Measurements from ENCODE around the gene MYO1E.
"Not testable (repeated sequence)": the region's sequence is repeated elsewhere in the genome, so short reads cannot be mapped to it uniquely, and the experiment has no call there.

The MYO1E gene

DNA sequence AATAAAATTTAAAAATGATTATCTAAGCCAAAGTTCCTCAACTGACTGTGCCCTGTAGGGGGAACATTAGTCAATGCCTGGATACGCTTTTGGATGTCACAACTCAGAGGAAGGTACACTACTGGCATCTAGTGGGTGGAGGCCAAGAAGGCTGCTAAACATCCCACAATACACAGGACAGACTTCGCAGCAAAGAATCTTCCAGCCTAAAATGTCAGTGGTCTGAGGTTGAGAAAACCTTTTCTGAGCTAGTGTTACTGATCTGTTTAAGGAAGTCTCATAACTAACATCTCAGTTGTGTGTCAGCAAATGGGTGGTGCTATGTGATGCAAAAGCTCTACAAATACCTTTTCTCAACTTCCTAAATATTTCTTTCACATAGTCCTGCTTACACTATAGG is 186.9 kb downstream of the MYO1E start:
- no peak for FAIRE-seq

DNA sequence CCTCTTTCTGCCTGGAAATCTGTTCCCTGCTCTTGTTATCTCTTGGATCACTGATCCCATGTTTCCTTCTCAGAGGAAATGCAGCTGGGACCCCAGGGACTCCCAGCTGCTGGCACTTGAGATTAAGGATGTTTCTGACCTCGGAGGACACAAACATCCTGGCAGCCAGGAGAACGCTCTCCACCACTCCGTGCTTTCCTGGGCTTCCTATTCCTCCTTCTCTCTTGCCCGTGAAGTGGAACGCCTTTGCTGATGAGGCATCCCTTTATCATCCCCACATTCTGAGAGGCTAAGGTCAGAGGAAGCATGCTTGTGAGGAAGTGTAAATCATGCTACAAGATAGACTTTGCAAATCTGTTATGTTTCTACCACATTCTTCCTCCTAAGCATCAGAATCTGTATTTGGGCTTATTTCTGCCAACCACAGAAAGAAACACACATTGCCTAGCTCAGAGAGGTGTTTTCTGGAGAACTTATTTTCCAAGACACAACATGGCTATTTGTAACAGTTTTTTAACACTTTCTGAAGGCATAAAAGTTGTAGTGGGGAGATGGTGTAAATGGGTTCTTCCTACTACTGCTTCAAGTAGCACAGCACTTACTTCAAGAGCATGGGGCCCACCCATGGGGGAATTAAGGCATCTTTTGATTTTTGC is 191.6 kb downstream of the MYO1E start:
- no peak for FAIRE-seq

DNA sequence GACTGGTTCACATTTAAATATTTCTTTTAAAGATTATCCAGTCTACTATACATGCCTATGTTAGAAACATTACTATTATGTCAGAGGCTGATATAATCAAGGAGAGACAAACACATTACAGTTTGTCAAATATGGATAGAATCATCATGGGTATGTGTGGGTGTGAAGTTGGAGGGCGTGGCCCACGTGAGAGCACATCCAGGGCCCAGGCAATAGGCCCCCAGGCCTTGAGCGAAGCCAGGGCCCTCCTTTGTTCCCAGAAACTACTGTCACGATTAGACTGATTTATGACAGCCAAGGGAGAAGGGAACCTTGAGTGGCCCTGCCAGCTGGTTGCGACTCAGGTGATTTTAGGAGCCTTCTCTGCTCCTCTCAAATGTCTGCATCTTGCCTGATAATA is 193.0 kb downstream of the MYO1E start:
- FAIRE-seq = no peak

DNA sequence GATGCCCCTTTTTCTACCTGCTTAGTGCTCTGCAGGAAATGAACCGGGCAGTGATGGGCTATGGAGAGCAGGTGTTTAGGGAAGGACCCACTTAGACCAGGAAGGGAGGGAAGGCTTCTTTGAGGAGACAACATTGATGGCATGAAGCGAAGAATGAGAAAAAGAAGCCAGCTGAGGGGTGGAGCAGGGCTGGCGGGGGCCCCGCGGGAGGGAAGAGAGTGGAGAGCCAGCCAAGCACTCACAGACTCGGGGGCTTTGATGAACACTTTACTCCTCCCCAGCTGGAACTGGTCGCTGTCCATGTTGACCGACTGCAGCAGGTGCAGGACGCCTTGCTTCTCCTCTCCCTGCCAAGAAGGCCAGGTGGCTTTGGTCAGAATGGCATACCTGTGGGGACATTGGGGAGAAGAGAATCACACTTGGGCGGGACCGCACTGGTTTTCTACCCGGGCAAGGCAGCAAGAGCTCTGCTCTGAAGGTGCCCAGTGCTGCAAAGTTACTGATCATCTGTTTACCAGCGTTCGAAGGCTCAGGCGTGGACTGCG is 194.4 kb downstream of the MYO1E start:
- FAIRE-seq = no peak

DNA sequence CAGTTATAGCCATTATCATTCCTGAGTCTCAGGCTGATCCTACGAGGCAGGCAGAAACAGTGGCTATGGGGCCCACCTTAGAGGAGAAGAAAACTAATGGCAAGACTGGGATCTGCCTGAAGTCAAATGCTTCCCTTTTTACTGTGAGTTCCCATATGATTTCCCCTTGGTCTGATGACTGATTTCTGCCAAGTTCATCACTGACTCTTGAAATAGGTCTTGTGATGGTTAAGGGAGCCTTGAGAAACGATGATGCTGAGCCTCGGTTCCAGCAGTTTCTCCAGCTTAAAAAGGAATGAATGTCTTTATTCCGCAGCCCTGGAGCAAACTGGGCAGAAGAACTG is 195.4 kb downstream of the MYO1E start:
- FAIRE-seq = no peak

DNA sequence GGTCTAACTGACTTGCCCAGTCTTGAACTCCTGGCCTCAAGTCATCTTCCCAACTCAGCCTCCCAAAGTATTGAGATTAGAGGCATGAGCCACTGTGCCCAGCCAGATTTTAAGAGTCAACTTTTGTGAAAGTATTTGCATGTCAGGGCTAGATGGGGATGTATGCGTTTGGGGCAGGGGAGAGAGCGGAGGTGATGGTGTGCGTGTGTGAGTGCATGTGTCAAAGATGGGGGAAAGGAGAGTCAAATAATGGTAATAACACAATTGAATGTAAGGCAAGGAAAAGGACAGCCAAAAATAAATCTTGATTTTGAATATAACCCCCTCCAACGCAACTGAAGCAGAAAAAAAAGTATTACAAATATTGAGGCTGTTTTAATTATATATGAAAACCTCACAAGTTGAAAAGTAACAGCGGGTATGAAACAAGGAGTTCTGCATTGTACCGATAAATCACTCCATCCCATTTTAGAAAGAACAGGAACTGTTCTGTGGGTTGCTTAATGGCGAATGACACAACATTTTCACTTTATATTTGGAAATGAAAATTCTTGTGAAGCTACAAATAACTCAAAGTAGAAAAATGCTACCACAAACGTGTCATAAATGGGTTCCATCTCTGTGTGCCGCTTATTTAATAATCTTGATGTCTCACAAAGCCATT is 195.9 kb downstream of the MYO1E start:
- no peak for FAIRE-seq

DNA sequence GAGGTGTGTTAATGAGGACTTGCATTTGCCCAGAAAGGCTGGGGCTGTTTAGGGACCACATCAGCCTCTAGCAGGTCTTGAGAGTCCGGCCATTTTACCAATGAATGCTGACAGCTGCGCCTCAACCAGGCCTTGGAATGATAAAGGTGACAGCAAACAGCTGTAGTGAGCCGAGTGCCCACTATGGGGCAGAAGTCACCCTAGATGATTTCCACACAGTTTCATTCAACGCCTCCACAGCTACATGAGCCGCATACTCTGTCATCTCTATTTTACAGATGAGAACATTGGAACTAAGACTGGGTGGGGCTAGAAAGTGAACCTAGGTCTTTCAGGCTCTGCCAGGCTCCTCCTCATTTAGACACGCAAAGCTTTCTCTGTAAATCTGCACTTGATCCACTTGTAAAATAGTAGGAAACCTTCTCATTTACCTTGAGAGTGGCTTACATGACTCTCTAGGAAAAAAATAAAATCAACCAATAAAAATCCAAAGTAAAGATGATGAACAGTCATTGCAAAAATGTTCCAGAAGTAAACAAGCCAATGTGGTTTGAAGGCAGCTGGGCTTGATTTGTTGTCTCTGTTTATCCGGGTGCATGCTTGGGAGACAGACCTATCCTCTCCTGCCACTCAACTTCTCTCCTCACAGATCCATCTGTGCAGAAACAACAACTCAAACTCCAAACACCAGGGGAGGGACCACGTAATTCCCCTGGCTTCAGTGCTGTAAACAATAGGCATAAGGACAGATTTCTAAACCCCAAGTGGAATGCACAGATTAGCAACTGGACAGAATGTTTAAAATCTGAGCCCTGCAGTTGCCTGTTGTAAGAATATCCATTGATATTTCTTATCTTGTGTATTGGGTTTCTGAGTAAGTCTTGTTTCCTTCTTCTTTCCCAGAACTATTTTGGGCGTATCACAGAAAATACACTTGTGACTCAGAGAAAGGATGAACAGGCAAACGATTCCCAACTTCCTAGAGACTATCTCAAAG is 197.5 kb downstream of the MYO1E start:
- no peak for FAIRE-seq

DNA sequence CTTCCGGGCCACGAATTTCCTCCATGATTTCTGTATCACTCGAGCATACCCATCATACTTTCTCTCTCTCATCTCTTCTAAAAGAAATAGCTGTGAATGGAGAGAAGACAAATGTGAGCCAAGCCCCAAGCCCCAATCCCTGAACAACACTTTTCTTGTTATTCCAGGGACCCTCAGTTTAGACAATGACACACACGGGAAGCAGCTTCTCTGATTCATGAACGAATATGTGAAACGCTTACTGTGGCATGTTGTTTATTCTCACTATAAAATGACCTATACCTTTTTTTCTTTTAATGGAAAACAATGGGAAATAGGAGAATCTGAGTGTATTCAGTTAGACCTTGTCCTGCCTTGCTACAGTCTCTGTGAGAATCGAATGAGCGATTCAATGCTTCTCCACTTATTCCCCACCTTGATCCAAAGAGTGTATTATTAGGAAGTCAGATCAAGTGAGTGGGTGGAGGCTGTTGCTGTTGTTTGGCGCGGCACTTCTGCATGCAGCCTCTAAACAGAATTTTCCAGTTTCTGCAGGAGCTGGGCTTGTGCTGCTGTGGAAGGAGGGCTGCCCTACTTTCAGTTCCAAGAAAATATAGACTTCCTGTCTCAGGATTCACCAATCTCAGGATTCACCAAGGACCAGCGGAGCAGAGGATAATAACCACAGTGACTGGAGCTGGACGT is 198.4 kb downstream of the MYO1E start:
- FAIRE-seq = no peak

DNA sequence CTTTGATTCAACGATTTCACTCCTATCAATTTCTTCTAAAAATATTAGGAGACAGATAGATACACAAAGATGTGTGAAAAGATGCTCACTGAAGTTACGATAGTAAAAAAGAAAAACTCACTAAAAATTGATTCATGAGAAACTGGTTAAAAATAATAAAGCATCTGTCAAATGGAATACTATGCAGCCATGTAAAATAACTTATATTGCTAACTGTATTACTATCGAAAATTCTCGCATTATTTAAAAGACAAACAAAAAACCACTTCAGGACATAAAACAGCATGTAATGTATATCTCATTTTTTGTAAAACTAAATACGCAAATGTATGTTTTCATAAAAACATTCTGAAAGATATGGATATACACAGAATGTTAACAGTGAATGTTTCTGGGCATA is 199.5 kb downstream of the MYO1E start:
- FAIRE-seq = no peak

DNA sequence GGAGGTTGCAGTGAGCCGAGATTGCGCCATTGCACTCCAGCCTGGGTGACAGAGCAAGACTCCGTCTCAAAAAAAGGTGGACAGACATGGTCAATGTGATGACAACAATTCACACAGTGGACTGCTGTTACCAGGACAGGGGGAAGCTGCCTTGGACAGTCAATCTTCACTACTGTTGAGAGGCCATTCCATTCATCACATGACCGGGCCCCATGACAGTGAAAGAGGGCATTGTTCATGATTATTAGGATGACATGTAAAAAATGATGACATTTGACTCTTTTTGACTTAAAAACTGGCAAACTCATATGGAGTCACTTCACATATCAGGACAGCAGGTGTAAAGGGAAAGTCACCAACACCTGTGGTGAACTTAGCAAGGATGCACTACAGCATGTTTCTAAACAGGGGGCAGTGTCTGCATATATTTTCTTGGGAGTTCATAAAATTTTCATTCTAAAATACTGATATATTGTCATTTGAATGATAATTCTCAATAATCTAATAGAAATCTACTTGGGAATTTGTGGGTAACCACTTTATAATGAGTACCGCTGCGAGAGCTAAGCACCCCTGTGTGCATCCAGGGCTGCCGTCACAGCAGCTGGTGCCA is 200.3 kb downstream of the MYO1E start:
- FAIRE-seq = no peak

DNA sequence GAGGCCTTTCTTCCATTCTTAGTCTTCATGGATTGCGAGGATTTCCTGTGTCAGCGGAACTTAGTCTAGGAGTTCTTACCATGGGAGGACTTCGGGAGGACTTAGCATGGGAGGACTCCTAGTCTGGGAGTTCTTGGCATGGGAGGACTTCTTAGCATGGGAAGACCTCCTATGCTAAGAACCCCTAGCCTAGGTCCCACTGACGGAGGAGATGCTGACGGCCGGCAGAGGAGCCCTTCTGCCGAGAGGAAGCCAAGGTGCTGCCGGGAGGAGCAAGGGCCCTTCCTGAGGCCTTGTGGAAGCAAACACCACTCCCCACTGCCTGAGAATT is 201.6 kb downstream of the MYO1E start:
- FAIRE-seq = no peak

DNA sequence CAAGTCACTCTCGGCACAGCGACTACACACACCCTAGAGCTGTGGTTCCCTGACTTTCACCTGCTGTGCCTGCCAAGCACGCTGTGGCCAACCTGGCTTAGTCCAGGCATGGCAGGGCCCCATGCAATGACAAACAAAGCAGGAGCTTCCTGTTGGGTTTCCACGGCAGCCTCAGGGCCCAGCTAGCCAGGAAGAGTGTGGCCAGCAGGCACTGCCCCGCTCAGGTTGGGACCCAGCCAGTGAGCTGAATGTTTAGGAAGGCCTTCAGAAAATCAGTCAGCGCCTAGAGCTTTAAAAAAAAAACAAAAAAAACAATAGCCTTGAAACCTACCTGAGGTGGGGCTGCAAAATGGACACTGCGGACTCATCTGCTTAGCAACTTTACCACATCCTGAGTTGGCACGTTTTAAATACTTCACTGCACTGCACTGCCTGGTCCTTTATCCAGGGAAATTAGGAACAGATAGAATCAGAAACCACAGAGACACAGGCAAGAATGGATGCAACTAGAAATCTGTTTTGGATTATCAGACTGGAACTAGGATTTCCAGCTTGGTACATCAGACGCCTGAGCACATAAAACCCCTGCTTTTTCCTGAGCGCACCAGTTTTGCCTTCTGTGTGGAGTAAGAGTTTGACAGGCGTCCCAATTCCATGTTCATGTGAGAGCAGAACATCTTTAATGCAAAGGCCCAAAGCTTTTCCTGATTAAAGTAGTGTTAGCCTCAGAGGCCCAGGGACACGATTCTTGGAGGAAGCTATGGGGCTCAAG is 202.2 kb downstream of the MYO1E start:
- FAIRE-seq = no peak

DNA sequence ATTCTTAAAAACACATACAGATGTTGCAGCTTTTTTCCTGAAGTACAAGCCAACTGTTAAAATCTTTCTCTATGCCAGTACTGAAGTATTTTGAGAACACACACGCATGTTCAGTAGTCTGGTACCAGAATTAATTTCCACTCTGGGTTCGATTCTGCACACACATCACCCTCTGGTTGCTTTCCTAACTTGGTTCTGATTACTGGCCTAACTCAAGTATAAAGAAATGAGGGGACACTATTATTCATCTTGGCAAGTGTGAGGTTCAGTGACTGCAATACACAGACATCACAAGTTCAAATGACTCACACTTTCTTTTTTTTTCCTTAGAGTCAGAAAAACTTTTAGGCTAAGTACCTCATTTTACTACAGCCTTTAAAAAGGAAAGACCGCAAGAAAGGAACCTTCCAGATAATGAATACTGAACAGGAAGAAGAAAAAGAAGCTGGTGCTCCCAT is 203.4 kb downstream of the MYO1E start:
- FAIRE-seq = no peak

DNA sequence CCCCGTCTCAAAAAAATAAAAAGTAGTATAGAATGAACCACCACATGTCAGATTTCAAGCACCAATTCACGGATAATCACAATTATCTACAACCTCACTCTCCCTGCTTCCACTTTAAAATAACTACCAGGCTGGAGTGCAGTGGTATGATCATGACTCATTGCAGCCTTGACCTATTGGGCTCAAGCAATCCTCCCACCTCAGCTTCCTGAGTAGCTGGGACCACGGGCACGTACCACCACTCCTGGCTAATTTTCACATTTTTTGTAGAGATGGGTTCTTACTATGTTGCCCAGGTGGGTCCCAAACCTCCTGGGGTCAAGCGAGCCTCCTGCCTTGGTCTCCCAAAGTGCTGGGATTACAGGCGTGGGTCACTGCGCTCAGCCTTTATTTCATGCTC is 204.1 kb downstream of the MYO1E start:
- FAIRE-seq = no peak

DNA sequence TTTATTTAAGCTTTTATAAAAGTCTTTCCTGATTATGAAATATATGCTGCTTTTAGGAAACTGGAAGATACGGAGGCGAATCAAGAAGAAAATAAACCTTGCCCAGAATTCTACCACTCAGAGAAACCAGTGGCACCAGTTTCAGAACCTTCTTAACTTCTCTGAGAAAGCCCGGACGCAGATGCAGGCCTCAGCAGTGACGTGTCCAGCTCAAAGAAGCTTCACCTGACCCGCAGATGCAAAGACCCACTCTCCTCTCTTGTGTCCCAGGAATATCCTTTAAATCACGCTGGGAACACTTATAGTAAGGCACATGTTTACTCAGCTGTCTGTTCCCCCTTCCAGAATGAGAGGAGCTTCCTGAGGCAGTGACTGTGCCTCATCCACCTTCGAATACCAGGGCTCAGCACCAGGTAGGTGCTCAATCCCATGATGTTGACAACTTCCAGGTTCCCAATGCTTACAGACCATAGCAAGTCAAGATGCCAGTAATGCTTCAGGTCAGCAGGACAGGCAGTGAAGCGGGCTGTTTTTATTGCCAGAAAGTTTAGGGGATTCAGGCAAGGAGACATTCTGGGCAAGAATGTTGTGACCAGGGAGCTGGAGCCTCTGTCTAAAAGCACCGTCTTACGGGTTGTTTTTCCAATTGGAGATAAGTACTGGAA is 205.9 kb downstream of the MYO1E start:
- FAIRE-seq = no peak

DNA sequence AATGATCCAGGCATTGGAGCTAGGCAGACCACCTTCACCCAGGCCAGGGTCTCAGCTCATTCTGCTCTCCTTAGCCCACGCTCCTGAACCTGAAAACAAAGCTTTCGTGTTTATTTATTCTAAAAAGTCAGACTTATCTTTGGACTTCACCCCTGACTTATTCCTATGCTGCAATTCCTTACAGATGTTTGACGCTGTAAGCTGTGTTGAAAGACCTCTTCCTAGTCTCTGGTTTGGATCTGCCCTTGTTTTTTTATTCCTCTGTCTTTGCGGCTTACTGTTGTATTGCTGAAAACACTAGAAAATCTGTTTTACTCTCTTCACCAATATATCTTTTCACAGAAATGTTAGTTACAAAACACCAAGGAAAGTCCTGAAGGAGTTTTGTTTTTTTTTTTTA is 206.5 kb downstream of the MYO1E start:
- no peak for FAIRE-seq

DNA sequence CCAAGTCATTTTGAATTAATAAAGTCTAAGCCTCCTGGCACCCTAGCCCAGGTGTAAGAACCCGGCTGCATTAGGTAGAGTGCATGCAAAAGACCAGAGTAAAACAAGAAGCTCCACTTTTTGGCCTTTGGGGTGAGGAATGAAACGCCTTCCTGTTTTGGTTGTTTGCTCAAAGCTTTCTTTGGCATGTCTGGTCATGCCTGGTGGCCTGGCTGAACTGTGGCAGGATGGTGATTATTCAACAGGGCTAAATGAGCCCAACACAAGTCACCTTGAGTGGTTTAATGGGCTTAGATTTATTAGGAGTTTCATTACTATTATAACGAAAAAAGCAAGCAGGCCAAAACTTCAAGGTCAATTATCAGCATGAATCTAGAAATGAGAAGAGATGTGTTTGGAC is 206.9 kb downstream of the MYO1E start:
- FAIRE-seq = no peak

DNA sequence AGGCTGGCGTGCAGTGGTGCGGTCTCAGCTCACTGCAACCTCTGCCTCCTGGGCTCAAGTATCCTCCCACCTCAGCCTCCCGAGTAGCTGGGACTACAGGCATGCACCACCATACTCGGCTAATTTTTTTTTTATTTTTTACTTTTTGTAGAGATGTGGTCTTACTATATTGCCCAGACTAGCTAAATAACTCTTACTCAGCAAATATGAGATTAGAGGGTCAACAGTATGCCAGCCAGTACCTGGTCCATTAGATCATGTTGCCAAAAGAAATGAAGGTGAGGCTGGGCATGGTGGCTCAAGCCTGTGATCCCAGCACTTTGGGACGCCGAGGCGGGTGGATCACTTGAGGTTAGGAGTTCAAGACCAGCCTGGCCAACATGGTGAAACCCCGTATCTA is 210.6 kb downstream of the MYO1E start:
- FAIRE-seq = not testable (repeated sequence)

DNA sequence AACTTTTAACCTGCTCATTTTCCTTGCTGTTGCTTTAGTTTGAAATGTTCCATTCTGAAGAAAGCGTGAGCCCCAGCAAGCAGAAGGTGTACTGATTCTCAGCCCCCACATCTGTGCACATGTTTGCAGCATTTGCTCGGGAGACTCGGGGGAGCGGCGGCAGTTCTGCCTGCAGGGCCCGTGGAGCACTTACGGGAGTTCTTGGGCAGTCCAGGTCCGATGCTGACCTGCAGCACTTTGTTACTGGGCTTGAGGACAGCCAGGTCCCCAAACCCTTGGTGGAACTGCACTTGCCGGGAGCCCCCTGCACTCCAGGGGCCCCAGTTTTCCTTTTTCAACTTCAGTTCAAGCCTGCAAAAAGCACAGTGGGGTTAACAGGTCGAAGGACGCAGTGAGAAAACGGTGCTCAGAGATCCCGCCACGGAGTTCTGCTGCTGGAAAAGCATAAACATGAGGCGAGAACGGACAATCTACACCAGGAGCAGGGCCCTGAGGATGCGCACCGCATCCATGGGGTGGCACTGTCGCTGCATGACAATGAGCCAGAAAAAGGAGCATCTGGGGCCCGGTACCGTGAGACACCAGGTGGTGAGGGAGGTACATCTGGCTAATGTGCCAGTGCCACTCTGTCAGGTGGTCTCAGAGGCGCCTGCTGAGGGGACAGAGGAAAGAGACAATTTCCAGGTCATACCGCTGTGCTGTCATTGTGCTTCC is 211.6 kb downstream of the MYO1E start:
- FAIRE-seq = no peak

DNA sequence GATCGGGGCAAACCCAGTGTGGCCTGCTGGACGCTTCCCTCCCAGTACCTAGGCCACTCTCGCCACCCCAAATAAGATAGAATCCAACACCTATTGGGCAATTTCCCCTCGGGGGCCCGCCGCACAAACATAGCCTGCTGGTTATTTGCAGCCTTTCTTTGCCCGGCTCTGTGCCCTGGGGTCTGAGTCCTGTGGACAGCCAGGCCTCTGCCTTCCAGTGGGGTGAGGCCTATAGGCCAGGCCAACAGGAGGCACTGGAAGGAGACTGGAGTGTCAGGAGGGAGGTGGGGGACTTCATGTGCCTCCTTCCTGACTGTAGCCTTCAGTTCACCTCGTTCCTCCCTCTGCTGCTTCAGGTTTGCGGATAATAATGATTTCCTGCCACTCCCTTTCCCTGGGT is 213.5 kb downstream of the MYO1E start:
- no peak for FAIRE-seq

DNA sequence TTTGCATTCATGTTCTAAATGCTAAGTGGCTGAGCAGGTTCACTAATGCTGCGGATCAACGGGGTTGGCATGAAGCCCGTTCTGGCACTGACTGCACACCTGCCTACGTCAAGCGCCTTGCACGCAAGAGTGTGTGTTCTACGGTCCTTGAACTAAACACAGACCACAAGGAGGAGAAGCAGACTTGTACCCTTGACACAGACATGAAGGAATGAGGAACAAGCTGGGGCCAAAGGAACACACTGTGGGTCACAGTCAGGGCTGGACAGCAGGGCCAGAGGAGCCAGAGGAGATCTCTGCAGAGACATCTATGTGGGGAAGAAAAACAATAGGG is 214.0 kb downstream of the MYO1E start:
- FAIRE-seq = no peak

Measured in A204.1 (cell line).